K562 (cell line): Measurements from ENCODE around the gene CREM. TPM values are rescaled to one million over a fixed set of nuclear protein-coding genes. Genes with fewer than 3 reads are reported as not detected.
A peak's percentile ranks its signal among the peaks of the same experiment; 100 is the strongest.

ENCODE experiments used
- ATAC-seq: fragments of 200-7000 bp; cut with Tn5 transposase; 3 replicates; pipeline ENCODE4 v1.9.1; 2020; ENCODE audit warnings: moderate library complexity
- BruUV-seq: library from RNA; stranded (reverse); fragments of 400-500 nt; replicated peaks from 2 replicates; lab custom pipeline; 2021; lab: Mats Ljungman, UMichigan
- CTCF ChIA-PET: fragments of 300-600 bp; formaldehyde crosslinking; extraction: SDS; loops from one replicate; lab custom pipeline; 2021; ENCODE audit warnings: low intra/inter-chr PET ratio; lab: Yijun Ruan, JAX
- POLR2A ChIA-PET: fragments of 300-600, 350-650 bp; sonication (Branson Sonifier 250); formaldehyde crosslinking; extraction: SDS; loops from one replicate; lab custom pipeline; 2021; ENCODE audit warnings: antibody characterized with exemption, inconsistent platforms; lab: Yijun Ruan, JAX
- DNase-seq, 4 experiments: peaks; one replicate each; pipeline versions ENCODE4 v3.0.0 to v3.0.0-alpha.2; 2011 to 2018; ENCODE audit warnings: low spot score in 3 of 4, mixed read lengths in 3 of 4; ENCODE audit errors: extremely low read depth in 1 of 4
- FAIRE-seq: peaks from 2 replicates; lab custom pipeline; 2011; peaks lifted over from hg19 to GRCh38; lab: Jason Lieb, UNC
- H2AFZ ChIP-seq: 2 replicates; pipeline ENCODE4 v1.6.0; 2011; ENCODE audit warnings: low read depth, low read length, control low read depth, inconsistent platforms
- H3K27ac ChIP-seq: fragments of 200-600 bp; 3 replicates; pipeline ENCODE4 v1.8.0; 2011; ENCODE audit warnings: low read depth, mild to moderate bottlenecking, control low read depth, inconsistent platforms, low read length, moderate library complexity, mixed read lengths; ENCODE audit errors: extremely low read depth
- H3K27me3 ChIP-seq, 2 experiments: fragments of 300-600 bp in 1 of 2; 2 replicates in 1 of 2; 3 replicates in 1 of 2; pipeline versions ENCODE4 v1.6.0 to v1.8.0; 2011; ENCODE audit warnings: inconsistent platforms in 2 of 2, low read length in 2 of 2, mild to moderate bottlenecking in 1 of 2, mixed read lengths in 1 of 2, moderate library complexity in 1 of 2; ENCODE audit not compliant: control insufficient read depth in 2 of 2, insufficient read depth in 2 of 2
- H3K36me3 ChIP-seq: fragments of 300-600 bp; 3 replicates; pipeline ENCODE4 v1.8.0; 2011; ENCODE audit warnings: mild to moderate bottlenecking, low read length, inconsistent platforms; ENCODE audit not compliant: control insufficient read depth, insufficient read depth
- H3K4me1 ChIP-seq, 2 experiments: fragments of 200-600 bp in 1 of 2; replicated peaks in 1 of 2; 2 replicates in 1 of 2; 3 replicates in 1 of 2; pipeline versions ENCODE4 v1.5.1 to v1.8.0; 2011; ENCODE audit warnings: inconsistent platforms in 2 of 2, low read length in 2 of 2, mild to moderate bottlenecking in 1 of 2, mixed read lengths in 1 of 2, moderate library complexity in 1 of 2; ENCODE audit not compliant: control insufficient read depth in 2 of 2, insufficient read depth in 2 of 2
- H3K4me2 ChIP-seq: 2 replicates; pipeline ENCODE4 v1.6.1; 2011; ENCODE audit warnings: low read length, control low read depth, inconsistent platforms, mixed read lengths; ENCODE audit not compliant: insufficient read depth
- H3K4me3 ChIP-seq: fragments of 200-600 bp; sonication (generic), shearing (Covaris generic); 2 replicates; pipeline ENCODE4 v1.5.1; 2016; ENCODE audit warnings: control low read depth, inconsistent platforms
- H3K79me2 ChIP-seq: fragments of 200-600 bp; 3 replicates; pipeline ENCODE4 v1.8.0; 2011; ENCODE audit warnings: low read length, inconsistent platforms; ENCODE audit not compliant: control insufficient read depth, insufficient read depth
- H3K9ac ChIP-seq, 2 experiments: 2 replicates each; pipeline versions ENCODE4 v1.6.0 to v1.6.1; 2011; ENCODE audit warnings: low read depth in 2 of 2, low read length in 2 of 2, control low read depth in 1 of 2, inconsistent platforms in 1 of 2, mild to moderate bottlenecking in 1 of 2, mixed read lengths in 1 of 2; ENCODE audit not compliant: insufficient read depth in 1 of 2
- H3K9me1 ChIP-seq: one replicate; pipeline ENCODE4 v1.6.0; 2011; ENCODE audit warnings: inconsistent platforms, mild to moderate bottlenecking, low read length, moderate library complexity; ENCODE audit not compliant: control insufficient read depth, insufficient read depth
- H3K9me3 ChIP-seq: replicated peaks from 2 replicates; pipeline ENCODE4 v1.5.1; 2011; ENCODE audit warnings: low read depth, low read length, inconsistent platforms; ENCODE audit not compliant: control insufficient read depth, insufficient read depth
- H4K20me1 ChIP-seq: replicated peaks from 2 replicates; pipeline ENCODE4 v1.6.1; 2011; ENCODE audit warnings: low read length, inconsistent platforms, mixed read lengths; ENCODE audit not compliant: control insufficient read depth, insufficient read depth
- CBX3 ChIP-seq, 2 experiments: IDR thresholded peaks; 1 replicate in 1 of 2; 2 replicates in 1 of 2; pipeline ENCODE4 v1.6.1; 2012; ENCODE audit warnings: inconsistent platforms in 2 of 2, low read length in 2 of 2, borderline replicate concordance in 1 of 2, control low read depth in 1 of 2
- ELF2 ChIP-seq: fragments of 250-450 bp; sonication (Bioruptor Pico); IDR thresholded peaks from 2 replicates; pipeline ENCODE4 v1.5.0; 2021; ENCODE audit warnings: mild to moderate bottlenecking
- POLR3G ChIP-seq: IDR thresholded peaks from 2 replicates; pipeline ENCODE4 v1.6.1; 2011; ENCODE audit not compliant: insufficient read length, insufficient replicate concordance; ENCODE audit errors: extremely low read depth
- TRIM24 ChIP-seq, 2 experiments: fragments of 450-650 bp; IDR thresholded peaks; 2 replicates each; pipeline ENCODE4 v1.6.1; 2016
- XRCC3 ChIP-seq: fragments of 450-650 bp; IDR thresholded peaks from 2 replicates; pipeline ENCODE4 v1.6.1; 2017; ENCODE audit warnings: mild to moderate bottlenecking, moderate library complexity
- ZNF121 ChIP-seq: sonication (generic); formaldehyde crosslinking; conservative IDR thresholded peaks from 2 replicates; pipeline ENCODE4 v1.8.0; 2022; ENCODE audit warnings: missing genetic modification reagents
- ZNF609 ChIP-seq: sonication (generic); formaldehyde crosslinking; IDR thresholded peaks from 2 replicates; pipeline ENCODE4 v1.8.1; 2023; ENCODE audit warnings: missing genetic modification reagents, mild to moderate bottlenecking, borderline replicate concordance
- WGBS: fragments of 100-300 bp; shearing (Covaris generic); methylation state at CpG from one replicate; pipeline ENCODE4 v1.1.6; 2016; ENCODE audit warnings: low coverage, mixed read lengths; ENCODE audit not compliant: insufficient coverage; ENCODE audit errors: missing lambda C conversion rate; 5-methylcytosine and 5-hydroxymethylcytosine counted together
- in situ Hi-C: fragments of 300-500 bp; cut with MboI; formaldehyde crosslinking; loops from 4 replicates; pipeline ENCODE4 v1.15.0; 2018; ENCODE audit warnings: inconsistent platforms, mixed read lengths
- intact Hi-C: fragments of 100-400 bp; cut with micrococcal nuclease; formaldehyde crosslinking; loops from 2 replicates; pipeline ENCODE4 v1.14.2; 2022
- polyA plus RNA-seq, 8 experiments: library from polyadenylated mRNA; depleted of rRNA in 4 of 8; stranded (reverse) in 5 of 8; unstranded in 3 of 8; fragments of >200 nt; fragmentation: Nextera tagmentation in 2 of 8; fragmentation: Illumina TruSeq in 1 of 8; extraction: Ambion mirVana in 2 of 8; extraction: Trizol in 1 of 8; gene quantifications; 2 replicates each; pipeline versions ENCODE4 v1.2.1 to v1.2.3, GENCODE V29; 2011 to 2014; ENCODE audit warnings: inconsistent platforms in 1 of 8, missing spikeins in 1 of 8
- total RNA-seq, 7 experiments: library from RNA; depleted of rRNA in 6 of 7; stranded (reverse); fragments of >200 nt in 6 of 7; fragmentation: Illumina TruSeq in 2 of 7; extraction: Trizol in 2 of 7; gene quantifications; 2 replicates each; pipeline versions ENCODE4 v1.2.1 to v1.2.3, GENCODE V29; 2011 to 2021; ENCODE audit warnings: low replicate concordance in 1 of 7

The CREM gene
- total and polyA plus RNA-seq, 9 of the 15 experiments (the other 6 are each of a cell fraction or from before 2014, with no cell fraction given): 39.1 to 70.2 (median 48.3) TPM

- no peak overlapping the region for H3K27ac ChIP-seq
- ChIA-PET CTCF (interaction anchor here (1.0 kb wide), 1 partner anchor 9 kb away, joined by 4 read pairs; no protein-coding TSS in a partner anchor), POLR2A (interaction anchor here (0.8 to 1.0 kb wide), 3 partner anchors 9 to 694 kb away, joined by 3 to 4 read pairs (median 4); no protein-coding TSS in a partner anchor)
- H3K4me3 ChIP-seq: no peak overlapping the region
- intact Hi-C loops: loop anchor here (10.0 kb wide), 1 partner anchor 97 kb away; no protein-coding TSS in a partner anchor
- no peak overlapping the region for H2AFZ ChIP-seq
- WGBS: 97% methylated on average over 10 of the region's 11 CpGs
- peaks cover 6% of the 10 kb centered on the region; the same call in 1 of the 2 replicates for H3K9me3 ChIP-seq
- DNase-seq (no peak), ATAC-seq (no peak), FAIRE-seq (no peak)
- H3K4me2 ChIP-seq: no peak overlapping the region
- in situ Hi-C loops: no loop called here
- peaks cover 30% of the 10 kb centered on the region for H3K79me2 ChIP-seq
- BruUV-seq: no TSS peak
- H3K9me1 ChIP-seq: no peaks in the 10 kb centered on the region
- H4K20me1 ChIP-seq: 0 out of 2 replicates have a peak, but pooled peaks cover 4% of the 10 kb centered on the region
- TF ChIP-seq ELF2 (CRISPR knock-in tag): no peak
- TF ChIP-seq ZNF121 (CRISPR knock-in tag): peak; percentile 58
- H3K4me1 ChIP-seq: peaks cover 0 to 15% of the 10 kb centered on the region in 2 experiments; a peak in 3 of 5 replicates
- no peak overlapping the region for H3K9ac ChIP-seq
- no peaks in the 10 kb centered on the region for H3K27me3 ChIP-seq
- peaks cover 12% of the 10 kb centered on the region; the same call in 1 of the 3 replicates for H3K36me3 ChIP-seq
Observed at GRCh38 chr10:35091994-35092790, 34.5 kb upstream of the CREM start.

DNA sequence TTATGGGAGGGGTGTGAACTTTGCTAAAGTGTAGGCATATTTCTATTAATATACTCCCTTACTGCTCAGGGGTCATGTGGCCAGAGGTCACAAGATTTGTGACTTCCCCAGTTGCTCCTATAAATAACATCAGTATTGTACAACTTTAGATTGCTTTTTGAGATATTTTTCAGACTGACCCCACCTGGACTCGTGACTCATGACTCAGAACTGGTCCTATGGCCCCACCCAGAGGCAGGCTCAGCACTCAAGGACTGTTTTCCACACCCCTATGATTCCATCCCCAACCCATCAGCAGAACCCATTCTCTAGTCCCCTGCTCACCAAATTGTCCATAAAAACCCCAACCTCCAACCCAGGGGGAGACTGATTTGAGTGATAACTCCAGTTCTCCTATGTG lies 33.8 kb upstream of the CREM start:
- Histone ChIP-seq H2AFZ (no peak overlapping the region), H3K27ac (no peak overlapping the region), H3K4me2 (no peak overlapping the region), H3K9me1 (no peaks in the 10 kb centered on the region), H3K4me3 (no peak overlapping the region), H3K27me3 (no peaks in the 10 kb centered on the region), H3K9me3 (peaks cover 6% of the 10 kb centered on the region; the same call in 1 of the 2 replicates), H4K20me1 (0 out of 2 replicates have a peak, but pooled peaks cover 4% of the 10 kb centered on the region), H3K9ac (no peak overlapping the region), H3K79me2 (peaks cover 23% of the 10 kb centered on the region), H3K36me3 (peaks cover 7% of the 10 kb centered on the region; the same call in 1 of the 3 replicates), H3K4me1 (peaks cover 0 to 15% of the 10 kb centered on the region in 2 experiments; a peak in 3 of 5 replicates)
- intact Hi-C loops (loop anchor here (10.0 kb wide), 1 partner anchor 98 kb away; no protein-coding TSS in a partner anchor), in situ Hi-C loops (no loop called here)
- WGBS: 20% methylated on average over 1 of the region's 1 CpG
- FAIRE-seq (no peak), DNase-seq (peak in 2 of 4 experiments; percentile 17 to 42), ATAC-seq (no peak)
- POLR2A ChIA-PET: no interaction called here
- no TSS peak for BruUV-seq
- CTCF ChIA-PET: interaction anchor here (1.0 kb wide), 1 partner anchor 10 kb away, joined by 4 read pairs; no protein-coding TSS in a partner anchor
- peak; percentile 35 to 47; a peak in 3 of 4 replicates for TF ChIP-seq TRIM24 (IDR thresholded peaks at IDR 0.05)
- TF ChIP-seq CBX3 (IDR thresholded peaks at IDR 0.05; ENCODE audit: borderline replicate concordance in 1 of 2, low read length in 2 of 2): peak in 1 of 2 experiments; percentile 90; a peak in 2 of 3 replicates
- TF ChIP-seq ZNF609 (CRISPR knock-in tag): no peak
- TF ChIP-seq XRCC3: 0 out of 2 replicates have a peak, but pooled peaks have one; percentile 36
- no peak for TF ChIP-seq POLR3G
